ENCODE results near the gene MYLK3. TPM values are rescaled to one million over a fixed set of nuclear protein-coding genes. Genes with fewer than 3 reads are reported as not detected.

MYLK3 gene
- total and polyA plus RNA-seq, 2 of the 4 experiments (the other 2 are of a cell fraction): under 0.01 to 0.03 TPM

DNA sequence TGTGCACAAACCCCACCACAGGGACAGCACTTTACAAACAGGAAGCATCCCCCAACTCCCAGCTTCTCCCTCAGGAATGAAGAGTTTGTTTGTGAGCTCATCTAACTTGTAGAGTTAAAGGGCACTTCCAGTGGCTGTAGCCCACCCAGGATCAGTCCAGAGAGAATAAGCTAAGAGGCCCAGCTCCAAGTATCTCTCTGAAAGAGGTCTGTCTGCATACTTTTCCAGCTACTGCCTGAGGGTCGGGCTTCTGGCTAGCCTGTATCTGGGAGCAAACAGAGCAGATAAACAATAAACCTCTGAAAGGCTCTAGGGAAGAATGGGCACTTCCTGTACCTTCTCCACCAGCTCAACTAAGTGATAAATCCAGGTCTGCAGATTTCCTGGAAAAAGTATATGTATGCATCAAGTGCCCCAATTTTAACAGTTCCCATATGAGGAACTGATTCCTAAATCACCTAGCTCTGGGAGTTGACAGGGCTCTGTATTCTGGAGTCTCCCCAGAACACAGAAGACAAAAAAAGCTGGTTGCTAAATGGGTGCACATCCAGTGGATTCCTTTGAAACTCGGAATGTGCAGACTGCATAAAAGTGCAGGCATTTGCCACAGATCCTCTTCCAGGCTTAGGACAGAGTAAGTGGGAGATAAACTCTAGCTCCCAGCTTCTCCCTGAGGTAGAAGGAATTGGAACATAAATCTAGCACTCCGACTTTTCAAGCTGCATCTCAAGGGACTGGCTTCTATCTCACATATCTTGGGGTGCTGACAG lies 37.1 kb upstream of the MYLK3 start:
- DNase-seq: no peak
- Histone ChIP-seq H3K4ac (ENCODE audit: low read depth, low read length) (no peak overlapping the region), H2AK9ac (replicated peaks; ENCODE audit: low read depth, low read length, poor library complexity) (peak overlapping the region; percentile 33), H4K91ac (ENCODE audit: insufficient read depth, low read depth, low read length) (no peak overlapping the region), H3K4me3 (ENCODE audit: insufficient read depth, low read depth, low read length) (no peak overlapping the region), H4K5ac (ENCODE audit: low read depth, low read length) (peak overlapping the region; percentile 10), H3K14ac (replicated peaks; ENCODE audit: low read depth, low read length) (0 out of 2 replicates have a peak overlapping the region, but pooled peaks have one; percentile 5), H2BK20ac (ENCODE audit: low read depth, low read length) (no peak overlapping the region; the same call in 1 of the 2 replicates), H2BK15ac (ENCODE audit: low read depth, low read length) (no peak overlapping the region), H3K79me1 (ENCODE audit: low read depth in 1 of 2, low read length in 2 of 2) (no peaks in the 10 kb centered on the region; a peak in 3 of 4 replicates), H3K56ac (ENCODE audit: extremely low read depth, insufficient read depth, low read length) (no peak overlapping the region), H3K27me3 (ENCODE audit: control insufficient read depth, insufficient read depth, low read length) (no peaks in the 10 kb centered on the region), H3K9me3 (ENCODE audit: control insufficient read depth, insufficient read depth, low read length) (no peaks in the 10 kb centered on the region), H2AFZ (replicated peaks; ENCODE audit: low read length, poor library complexity) (peak overlapping the region; percentile 49), H2BK120ac (ENCODE audit: low read depth, low read length) (no peak overlapping the region), H3K36me3 (ENCODE audit: control insufficient read depth, insufficient read depth, low read length) (no peaks in the 10 kb centered on the region), H3K18ac (ENCODE audit: low read depth, low read length) (peak overlapping the region; percentile 63), H2AK5ac (ENCODE audit: low read depth, low read length) (no peak overlapping the region), H4K20me1 (ENCODE audit: insufficient read depth, low read length) (no peaks in the 10 kb centered on the region), H3K4me1 (ENCODE audit: control insufficient read depth, insufficient read depth, low read length) (peaks cover 4% of the 10 kb centered on the region), H3K9me1 (ENCODE audit: insufficient read depth, low read length) (peaks cover 3% of the 10 kb centered on the region; the same call in 1 of the 2 replicates), H3K27ac (ENCODE audit: insufficient read depth, low read length) (no peak overlapping the region; the same call in 1 of the 2 replicates), H2BK5ac (ENCODE audit: low read depth, low read length, poor library complexity, severe bottlenecking) (no peak overlapping the region), H4K8ac (ENCODE audit: low read depth in 2 of 2, low read length in 2 of 2) (no peak overlapping the region; a peak in 1 of 4 replicates), H3K4me2 (ENCODE audit: low read depth, low read length) (peak overlapping the region; percentile 10; the same call in 1 of the 2 replicates), H3K23ac (ENCODE audit: low read depth, low read length) (peak overlapping the region; percentile 0; the same call in 1 of the 2 replicates), H3K9ac (ENCODE audit: low read depth, low read length) (no peak overlapping the region)
- dilution Hi-C loops (cut with HindIII; ENCODE audit: low sequenced_read_pairs, unreplicated experiment) (no loop called here), in situ Hi-C loops (cut with MboI; ENCODE audit: low sequenced_read_pairs) (no loop called here), intact Hi-C loops (cut with micrococcal nuclease) (no loop called here)
- POLR2A ChIA-PET (ENCODE audit: unreplicated experiment): no interaction called here
- TF ChIP-seq CHD1 (IDR thresholded peaks at IDR 0.05; ENCODE audit: low read depth, low read length) (no peak), RCOR1 (IDR thresholded peaks at IDR 0.05; ENCODE audit: insufficient replicate concordance, low read length) (no peak), MAZ (IDR thresholded peaks at IDR 0.05; ENCODE audit: borderline replicate concordance, low read depth, low read length) (no peak), FOS (IDR thresholded peaks at IDR 0.05; ENCODE audit: low read depth, low read length) (no peak), SMC3 (IDR thresholded peaks at IDR 0.05; ENCODE audit: low read depth, low read length) (no peak), BHLHE40 (IDR thresholded peaks at IDR 0.05; ENCODE audit: low read depth, low read length) (no peak), POLR2A (IDR thresholded peaks at IDR 0.05; ENCODE audit: low read depth, low read length) (no peak)
- TF ChIP-seq, protein P1, sequence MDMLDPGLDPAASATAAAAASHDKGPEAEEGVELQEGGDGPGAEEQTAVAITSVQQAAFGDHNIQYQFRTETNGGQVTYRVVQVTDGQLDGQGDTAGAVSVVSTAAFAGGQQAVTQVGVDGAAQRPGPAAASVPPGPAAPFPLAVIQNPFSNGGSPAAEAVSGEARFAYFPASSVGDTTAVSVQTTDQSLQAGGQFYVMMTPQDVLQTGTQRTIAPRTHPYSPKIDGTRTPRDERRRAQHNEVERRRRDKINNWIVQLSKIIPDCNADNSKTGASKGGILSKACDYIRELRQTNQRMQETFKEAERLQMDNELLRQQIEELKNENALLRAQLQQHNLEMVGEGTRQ (IDR thresholded peaks at IDR 0.05; ENCODE audit: low read depth, low read length): no peak
- TF ChIP-seq, protein P2, sequence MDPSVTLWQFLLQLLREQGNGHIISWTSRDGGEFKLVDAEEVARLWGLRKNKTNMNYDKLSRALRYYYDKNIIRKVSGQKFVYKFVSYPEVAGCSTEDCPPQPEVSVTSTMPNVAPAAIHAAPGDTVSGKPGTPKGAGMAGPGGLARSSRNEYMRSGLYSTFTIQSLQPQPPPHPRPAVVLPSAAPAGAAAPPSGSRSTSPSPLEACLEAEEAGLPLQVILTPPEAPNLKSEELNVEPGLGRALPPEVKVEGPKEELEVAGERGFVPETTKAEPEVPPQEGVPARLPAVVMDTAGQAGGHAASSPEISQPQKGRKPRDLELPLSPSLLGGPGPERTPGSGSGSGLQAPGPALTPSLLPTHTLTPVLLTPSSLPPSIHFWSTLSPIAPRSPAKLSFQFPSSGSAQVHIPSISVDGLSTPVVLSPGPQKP (IDR thresholded peaks at IDR 0.05; ENCODE audit: borderline replicate concordance, low read depth, low read length): no peak
- BruUV-seq (replicated peaks): no TSS peak
- CTCF ChIA-PET: interaction anchor here (1.2 kb wide), 1 partner anchor 111 kb away, joined by 5 read pairs; no protein-coding TSS in a partner anchor
- ATAC-seq (ENCODE audit: low read depth): peak; percentile 35
- WGBS, 2 experiments (ENCODE audit: extremely low coverage in 2 of 2, insufficient read length in 1 of 2): 80% methylated on average over 1 of the region's 3 CpGs; no CpG with 5 or more reads in 1 of the 2 experiments
